ENCODE data around the gene ZNF652.
A peak's percentile ranks its signal among the peaks of the same experiment; 100 is the strongest.
"Not testable (repeated sequence)": the region's sequence is repeated elsewhere in the genome, so short reads cannot be mapped to it uniquely, and the experiment has no call there.

ZNF652 gene

DNA sequence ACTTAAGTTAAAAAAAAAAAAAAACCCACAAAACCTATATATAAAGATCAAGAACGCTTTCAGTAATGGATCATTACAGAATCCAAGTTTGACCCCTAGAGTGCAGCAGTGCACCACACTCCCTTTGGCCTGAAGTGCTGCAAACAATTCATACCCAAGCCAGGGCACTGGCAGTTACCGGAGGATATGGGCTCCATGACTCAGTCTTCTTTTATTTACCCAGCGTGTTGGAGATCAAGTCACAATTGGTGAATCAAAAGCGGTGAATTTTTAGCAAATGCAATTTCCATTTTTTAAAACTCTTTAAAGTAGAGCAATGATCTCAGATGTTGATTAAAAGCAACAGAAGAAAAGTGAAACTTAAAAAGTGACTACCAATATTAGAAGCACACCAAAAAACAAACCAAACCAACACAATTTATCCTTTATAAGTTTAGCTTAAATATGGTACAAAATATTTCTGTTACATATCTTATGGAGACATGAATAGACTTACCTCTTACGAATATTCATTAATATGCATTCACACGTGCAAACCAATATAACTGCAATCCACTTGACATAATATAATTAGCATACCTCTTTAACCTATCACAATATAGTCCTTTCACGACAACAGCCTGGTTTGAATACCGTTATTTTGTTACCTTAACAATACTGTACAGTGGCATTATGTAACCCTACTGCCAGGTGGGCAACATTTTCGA lies 46.3 kb downstream of the ZNF652 start:
- DNase-seq (ENCODE audit: low read depth) = peak; percentile 57

DNA sequence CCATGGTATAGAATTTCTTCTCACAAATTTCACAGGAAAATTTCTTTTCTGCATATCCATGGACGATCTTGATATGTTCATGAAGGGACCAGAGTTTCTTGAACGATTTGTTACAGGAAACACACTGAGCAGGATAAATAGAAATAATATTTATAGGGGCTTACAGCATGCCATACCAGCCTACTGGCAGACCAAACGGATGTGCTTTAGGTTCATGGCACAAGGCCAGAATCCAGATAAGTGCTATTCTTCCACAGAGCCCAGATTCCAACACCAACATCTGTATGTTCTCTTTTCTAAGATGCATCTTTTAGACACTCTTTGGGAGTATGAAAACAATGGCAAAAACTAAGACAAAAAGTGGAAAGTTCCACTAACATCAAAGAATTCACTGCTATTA lies 49.3 kb downstream of the ZNF652 start:
- DNase-seq (ENCODE audit: low read depth) = no peak

DNA sequence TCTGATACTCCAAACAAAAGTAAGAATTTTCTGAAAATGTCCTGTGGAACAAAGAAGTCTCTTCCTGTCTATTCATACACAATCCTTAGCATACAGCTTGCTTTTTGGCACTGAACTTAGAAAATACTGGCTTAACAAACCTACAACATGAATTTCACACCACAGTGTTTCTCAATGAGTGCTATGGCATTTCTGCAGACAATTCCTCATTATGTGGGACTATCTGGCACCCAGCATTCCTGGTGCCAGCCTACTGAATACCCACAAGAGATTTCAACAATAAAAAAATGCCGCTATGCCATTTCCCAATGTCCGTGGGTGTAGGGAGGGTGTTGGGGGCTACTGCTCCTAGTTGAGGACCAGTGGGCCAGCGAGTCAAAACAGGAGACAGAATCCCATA lies 62.1 kb downstream of the ZNF652 start:
- DNase-seq (ENCODE audit: low read depth) = no peak

DNA sequence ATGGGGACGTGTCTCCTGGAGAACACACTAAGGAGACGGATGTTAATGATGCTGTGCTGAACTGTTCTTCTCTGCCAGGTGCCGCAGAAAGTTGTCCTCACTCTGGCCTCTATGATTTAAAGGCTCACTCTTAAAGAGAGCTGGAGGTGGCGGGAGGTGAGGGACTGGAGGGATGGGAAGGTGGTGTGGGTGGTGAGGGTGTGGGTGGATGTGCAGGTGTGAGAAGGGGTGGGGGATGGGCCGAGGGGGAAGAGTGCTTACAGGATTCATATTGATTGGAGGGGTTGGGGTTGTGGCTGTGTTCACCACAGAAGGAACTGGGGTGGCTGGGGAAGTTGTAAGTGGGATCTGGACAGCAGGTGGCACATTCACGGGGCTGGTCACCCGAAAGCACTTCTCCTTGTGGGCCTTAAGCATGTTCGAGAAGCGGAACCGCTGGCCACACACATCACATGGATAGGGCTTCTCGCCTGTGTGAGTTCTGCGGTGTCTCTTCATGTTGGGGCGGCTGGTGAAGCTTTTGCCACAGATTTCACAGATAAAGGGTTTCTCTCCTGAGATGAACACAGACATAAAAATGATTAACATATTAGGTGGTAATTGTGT lies 63.6 kb downstream of the ZNF652 start:
- DNase-seq (ENCODE audit: low read depth) = no peak

DNA sequence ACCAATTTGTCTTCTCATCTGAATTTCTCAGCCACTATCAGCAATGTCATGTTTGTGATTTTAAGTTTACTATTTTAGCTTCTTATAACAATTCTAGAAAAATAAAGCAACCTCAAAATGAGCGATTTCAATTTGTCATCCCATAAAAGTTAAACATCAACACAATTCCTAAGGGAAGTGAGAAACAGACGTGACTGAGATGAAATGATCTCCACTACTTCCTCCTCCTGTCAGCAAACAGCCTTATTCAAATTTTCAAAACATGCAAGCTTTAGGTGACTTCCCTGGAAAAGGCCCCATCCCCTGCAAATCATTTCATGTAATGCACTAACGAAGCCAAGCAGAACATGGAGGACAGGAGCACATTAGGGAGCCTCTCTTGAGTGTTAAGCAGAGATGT lies 64.9 kb downstream of the ZNF652 start:
- no peak for DNase-seq (ENCODE audit: low read depth)

DNA sequence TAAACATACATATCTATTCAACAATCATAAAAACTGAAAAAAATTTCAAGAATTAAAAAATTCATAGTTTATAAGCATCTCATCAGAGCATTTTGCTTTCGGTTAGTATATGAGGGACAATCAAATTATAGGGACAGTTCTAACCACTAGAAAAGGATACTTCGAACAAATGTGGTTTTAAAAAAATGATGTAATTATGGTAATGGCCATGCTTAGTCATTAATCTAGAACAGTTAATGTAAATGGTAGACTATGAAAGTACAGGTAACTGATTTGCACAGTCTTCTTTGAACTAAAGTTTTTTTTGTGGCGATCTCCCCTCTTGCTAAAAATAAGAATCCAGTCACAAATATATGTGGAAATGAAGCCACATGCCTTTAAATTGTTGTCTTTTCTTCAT lies 67.9 kb downstream of the ZNF652 start:
- DNase-seq (ENCODE audit: low read depth) = no peak

DNA sequence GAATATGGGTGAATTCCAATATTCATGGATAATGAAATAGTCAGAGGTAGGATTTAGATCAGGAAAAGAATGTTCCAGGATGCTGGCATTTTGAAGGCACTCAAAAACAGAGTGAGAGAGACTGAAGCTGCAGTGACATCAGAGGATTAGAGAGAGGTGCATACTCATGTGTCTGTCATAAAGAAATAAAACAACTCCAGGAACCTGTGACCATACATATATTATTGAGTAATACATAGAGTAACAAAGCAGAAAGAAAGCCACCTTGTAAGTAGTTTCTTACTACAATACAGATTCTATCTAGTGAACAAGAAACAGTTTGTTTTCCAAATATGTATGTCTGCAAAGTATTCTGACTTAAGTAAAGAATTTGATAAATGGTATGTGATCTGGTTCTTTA lies 69.1 kb downstream of the ZNF652 start:
- no peak for DNase-seq (ENCODE audit: low read depth)

DNA sequence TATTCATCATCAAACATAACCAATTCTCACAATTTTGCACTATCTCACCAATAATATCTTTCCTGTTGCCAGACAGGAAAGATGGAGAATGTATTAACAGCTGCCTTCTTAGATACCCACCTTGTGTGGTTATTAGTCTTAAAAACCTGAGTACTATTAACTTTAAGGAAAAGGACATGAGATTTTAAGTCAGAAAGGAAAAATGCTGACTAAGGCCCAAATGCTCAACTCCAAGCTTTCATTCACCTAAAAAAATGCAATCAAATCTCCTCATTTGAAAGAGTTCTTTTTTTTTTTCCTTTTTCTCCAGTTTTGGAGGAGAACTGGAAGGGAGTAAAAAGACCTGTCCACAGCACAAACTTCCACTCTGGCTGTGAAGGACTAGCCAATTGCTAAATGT lies 70.1 kb downstream of the ZNF652 start:
- no peak for DNase-seq (ENCODE audit: low read depth)

DNA sequence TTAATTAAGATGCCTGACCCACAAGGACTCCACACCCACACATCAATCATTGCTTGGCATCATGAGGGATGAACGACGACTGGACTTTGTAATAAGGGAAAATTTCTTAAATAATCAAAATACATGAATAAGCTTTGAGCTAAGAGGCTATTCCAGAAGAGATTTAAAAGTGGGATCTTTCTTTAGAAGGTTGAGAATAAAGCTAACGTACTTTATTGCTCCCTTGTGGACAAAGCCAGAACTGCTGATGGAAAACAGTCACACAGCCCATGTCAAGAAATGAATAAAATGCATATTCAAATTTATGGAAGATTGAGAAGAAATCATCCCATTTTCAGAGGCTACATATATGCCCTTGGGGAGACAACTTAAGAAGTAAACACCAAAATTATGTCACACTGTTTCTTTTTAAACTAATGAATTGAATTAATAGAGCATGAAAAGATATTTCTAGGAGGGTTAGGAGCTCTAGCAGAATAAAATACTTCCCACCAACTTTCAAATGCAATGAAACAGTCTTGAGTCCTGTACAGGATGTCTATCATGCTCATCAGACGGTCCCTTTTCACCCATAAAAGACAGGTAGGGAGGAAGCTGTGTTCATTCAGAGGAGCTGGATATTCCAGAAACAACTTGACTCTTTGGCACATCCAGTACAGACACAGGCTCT lies 71.2 kb downstream of the ZNF652 start:
- no peak for DNase-seq (ENCODE audit: low read depth)

DNA sequence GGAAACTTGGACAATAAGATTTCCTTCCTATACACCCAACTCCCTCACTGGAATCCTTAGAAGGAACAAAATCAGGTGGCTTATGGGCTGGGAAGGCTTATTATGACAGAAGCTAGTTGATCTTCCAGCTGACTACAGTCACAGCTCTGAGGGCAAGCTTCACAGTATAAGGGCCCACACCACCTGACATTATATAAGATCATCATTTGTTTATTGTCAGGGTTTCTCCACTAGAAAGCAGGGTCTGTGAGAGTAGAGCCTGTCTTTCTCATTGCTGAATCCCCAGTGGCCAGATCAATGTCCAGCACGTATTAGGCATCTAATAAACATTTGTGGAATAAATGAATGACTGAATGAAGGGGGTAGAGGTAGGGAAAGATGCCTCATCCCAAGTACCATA lies 73.7 kb downstream of the ZNF652 start:
- DNase-seq (ENCODE audit: low read depth) = no peak

DNA sequence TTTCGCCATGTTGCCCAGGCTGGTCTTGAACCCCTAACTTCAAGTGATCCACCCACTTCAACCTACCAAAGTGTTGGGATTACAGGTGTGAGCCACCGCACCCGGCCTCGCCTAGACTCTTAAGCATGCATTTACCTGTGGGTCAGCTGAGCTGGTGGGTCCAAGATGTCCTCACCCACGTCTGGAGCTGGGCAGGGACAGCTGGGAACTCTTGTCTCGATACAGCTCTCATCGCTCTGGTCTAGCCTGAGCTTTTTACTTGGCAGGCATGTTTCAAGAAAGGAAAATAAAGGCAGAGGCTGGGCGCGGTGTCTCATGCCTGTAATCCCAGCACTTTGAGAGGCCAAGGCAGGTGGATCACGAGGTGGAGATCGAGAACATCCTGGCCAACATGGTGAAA lies 74.6 kb downstream of the ZNF652 start:
- no peak for DNase-seq (ENCODE audit: low read depth)

DNA sequence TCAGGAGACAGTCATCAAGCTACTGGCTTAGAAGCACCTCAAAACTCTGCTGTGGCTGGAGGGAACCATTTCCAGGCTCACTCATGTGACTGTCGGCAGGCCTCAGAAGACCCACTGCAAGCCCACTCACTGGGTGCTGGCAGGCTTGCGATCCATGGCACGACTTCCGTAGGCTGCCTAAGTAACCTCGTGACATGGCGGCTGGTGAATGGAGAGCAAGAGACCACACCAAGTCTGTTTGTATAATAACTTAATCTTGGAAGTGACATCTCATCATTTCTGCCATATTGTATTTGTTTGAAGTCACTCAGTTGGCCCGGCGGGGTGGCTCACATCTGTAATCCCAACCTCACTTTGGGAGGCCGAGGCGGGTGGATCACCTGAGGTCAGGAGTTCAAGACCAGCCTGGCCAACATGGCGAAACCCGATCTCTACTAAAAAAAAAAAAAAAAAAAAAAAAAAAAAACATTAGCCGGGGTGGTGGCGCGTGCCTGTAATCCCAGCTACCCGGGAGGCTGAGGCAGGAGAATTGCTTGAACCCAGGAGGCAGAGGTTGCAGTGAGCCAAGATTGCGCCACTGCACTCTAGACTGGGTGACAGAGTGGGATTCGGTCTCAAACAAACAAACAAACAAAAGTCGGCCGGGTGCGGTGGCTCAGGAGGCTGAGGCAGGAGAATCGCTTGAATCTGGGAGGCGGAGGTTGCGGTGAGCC lies 75.6 kb downstream of the ZNF652 start:
- DNase-seq (ENCODE audit: low read depth) = not testable (repeated sequence)

DNA sequence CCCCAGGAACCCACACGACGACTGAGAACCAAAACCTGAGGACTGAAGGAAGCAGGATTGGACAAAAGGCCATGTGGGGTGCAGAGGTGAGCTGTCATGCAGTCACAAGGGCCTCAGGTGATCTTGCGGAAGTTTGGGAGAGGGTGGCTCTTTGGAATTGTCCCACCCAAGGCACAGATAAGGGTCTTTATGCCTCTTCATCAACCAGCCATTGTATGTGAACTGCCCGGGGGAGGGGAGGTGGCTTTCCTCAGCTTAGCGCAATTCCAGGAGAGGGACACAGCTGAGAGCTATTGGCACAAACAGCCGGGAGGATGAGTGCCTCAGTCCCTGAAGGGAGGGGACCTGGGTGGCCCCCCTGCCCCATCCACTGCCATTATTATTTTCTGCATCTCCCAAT lies 76.3 kb downstream of the ZNF652 start:
- no peak for DNase-seq (ENCODE audit: low read depth)

DNA sequence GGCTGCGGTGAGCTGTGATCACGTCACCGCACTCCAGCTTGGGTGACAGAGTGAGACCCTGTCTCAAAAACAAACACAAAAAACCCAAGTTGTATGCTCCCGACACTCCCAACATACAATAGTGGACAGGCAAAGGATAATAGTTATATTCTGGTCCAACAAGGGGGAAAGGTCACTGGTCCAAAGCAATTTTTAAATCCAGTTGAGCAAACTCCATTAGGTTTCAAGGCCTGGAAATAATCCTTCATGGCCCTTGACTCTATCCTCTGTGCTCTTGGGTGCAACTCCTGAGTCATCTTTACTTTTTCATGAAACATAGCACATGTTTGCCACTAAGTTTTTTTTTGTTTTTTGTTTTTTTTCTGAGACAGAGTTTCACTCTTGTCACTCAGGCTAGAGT lies 81.1 kb downstream of the ZNF652 start:
- no peak for DNase-seq (ENCODE audit: low read depth)

DNA sequence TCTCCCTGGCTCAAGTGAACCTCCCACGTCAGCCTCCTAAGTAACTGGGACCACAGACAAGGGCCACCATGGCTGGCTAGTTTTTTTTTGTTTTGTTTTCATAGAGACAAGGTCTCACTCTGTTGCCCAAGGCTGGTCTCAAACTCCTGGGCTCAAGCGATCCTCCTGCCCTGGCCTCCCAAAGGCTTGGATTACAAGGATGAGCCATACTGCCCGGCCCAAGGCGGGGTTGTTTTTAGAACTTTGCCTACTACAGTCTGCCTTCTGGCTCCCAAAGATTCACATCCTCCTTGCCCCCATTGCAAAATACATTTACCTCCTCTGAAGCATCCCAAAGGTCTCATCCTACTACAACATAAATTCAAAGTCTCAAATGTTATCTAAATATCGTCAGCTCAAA lies 82.0 kb downstream of the ZNF652 start:
- DNase-seq (ENCODE audit: low read depth) = no peak

DNA sequence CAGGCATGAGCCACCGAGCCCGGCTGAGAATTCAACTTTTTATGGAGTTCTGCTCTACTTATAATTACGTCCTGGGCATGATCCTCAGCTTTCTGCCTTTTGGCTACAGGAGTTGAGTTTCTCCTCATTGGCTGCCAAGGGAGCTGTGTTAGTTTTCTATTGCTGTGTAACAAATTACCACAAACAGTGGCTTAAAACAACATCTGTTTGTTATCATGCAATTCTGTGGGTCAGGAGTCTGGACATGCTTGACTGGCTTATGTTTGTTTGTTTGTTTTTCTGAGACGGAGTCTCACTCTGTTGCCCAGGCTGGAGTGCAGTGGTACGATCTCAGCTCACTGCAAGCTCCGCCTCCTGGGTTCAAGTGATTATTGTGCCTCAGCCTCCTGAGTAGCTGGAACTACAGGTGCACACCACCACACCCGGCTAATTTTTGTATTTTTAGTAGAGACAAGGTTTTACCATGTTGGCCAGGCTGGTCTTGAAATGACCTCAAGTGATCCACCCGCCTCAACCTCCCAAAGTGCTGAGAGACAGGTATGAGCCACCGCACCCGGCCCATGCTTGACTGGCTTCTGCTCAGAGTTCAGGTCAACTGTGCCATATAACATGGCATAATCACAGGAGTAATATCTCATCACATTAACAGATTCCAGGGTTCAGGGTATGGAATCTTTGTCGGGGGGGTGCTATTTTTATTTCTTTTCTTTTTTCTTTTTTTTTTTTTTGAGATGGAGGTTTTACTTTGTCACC lies 82.6 kb downstream of the ZNF652 start:
- not testable (repeated sequence) for DNase-seq (ENCODE audit: low read depth)

DNA sequence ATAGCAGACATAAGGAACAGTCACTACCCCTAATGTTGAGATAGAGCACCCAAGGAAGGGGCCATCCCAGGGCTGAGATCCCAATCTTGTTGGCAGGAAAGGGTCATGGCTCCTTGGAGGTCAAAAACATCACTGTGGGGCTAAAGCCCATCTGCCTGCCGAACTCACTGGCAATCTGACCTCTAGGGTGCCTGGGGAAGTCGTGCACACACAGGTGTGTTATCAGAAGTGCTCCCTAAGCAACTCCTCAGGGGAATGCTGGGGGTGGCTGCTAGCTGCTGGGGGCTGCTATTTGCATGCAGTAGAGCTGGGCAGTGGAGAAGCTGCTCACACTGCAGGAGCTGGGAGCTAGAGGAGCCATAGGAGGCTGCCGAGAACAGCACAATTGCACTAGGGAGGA lies 84.0 kb downstream of the ZNF652 start:
- DNase-seq (ENCODE audit: low read depth) = no peak

DNA sequence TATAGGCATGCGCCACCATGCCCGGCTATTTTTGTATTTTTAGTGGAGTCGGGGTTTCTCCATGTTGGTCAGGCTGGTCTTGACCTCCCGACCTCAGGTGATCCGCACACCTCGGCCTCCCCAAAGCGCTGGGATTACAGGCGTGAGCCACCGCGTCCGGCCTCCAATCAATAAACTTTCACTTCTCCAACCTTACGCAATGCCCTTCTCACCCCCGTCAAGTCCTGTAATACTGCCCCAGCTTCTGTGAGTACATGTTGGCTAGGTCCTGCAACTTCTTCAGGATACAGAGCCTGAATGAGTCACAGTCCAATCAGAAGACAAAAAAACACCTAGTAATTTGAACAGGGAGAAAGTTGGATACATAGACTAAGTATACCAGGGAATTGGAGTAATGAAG lies 84.4 kb downstream of the ZNF652 start:
- DNase-seq (ENCODE audit: low read depth) = no peak

DNA sequence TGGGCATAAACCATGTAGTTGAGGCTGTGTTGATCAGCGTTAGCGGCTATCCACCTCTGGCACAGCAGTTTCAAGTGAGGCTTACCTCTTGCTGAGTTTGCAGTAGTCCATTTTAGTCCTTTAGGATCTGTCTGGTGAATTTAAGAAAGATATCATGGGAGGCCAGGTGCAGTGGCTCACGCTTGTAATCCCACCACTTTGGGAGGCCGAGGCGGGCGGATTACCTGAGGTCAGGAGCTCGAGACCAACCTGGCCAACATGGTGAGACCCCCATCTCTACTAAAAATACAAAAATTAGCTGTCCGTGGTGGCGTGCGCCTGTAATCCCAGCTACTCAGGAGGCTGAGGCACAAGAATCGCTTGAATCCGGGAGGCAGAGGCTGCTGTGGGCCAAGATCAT lies 86.1 kb downstream of the ZNF652 start:
- DNase-seq (ENCODE audit: low read depth) = not testable (repeated sequence)

DNA sequence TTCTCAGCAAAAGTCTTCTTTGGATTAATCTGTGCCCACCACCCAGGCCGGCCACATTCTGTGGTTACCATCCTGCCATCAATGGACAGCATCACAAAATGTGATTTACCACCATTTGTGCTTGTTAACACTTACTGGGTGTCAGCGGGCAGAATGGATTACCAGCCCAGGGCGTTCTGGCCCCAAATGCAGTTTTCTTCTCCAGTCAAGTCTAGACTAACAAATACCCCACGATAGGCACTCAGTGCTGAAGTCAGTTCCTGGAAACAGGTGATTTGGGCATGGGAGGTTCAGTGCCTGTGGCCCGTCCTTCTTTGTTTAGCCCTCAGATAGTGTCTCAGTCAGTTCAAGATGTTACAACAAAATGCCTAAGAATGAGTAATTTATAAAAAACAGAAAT lies 92.7 kb downstream of the ZNF652 start:
- DNase-seq (ENCODE audit: low read depth) = no peak

DNA sequence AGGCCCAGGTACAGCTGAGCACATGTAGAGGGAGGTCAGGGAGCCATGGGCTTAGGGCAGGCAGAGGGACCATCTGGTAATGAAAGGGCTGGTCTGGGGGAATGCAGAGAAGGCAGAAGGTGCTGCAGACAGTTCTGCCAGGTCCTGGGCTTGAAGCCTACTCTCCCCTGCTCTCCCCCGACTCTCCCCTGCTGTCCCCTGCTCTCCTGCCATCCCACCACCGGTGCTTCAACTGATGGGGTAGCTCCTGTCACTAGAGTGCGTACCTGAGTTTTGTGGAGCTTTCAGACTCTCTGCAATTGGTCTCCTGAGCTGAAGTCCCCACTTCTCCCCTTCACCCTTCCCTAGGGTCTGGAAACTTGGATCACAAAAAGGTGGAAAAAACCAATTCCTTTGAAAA lies 94.1 kb downstream of the ZNF652 start:
- DNase-seq (ENCODE audit: low read depth) = no peak

DNA sequence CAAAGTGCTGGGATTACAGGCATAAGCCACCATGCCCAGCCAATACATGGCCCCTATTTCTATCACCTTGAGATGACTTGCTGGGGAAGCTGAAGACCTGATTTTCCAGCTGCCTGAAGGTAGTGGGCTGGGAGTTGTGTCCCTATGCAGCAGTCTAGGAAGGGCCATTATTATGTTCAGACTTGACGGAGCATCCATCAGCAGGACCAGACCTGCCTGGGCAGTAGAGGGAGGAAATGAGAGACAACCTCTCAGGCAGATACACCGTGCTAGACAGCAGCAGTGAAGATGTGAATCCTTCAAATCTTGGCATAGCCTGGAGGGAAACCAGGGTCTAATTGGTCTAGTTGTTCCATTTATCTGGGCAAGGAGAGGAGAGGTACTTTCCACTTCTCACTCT lies 95.8 kb downstream of the ZNF652 start:
- DNase-seq (ENCODE audit: low read depth) = no peak

Measured in stimulated activated CD8-positive, alpha-beta memory T cell treated with anti-CD3 and anti-CD28 coated beads, Interleukin-12 subunit alpha, Interleukin-12 subunit beta, amount 100 ng/mL, for 4 hours (primary cell).